ENCODE measurements around the gene CCN2. TPM values are rescaled to one million over a fixed set of nuclear protein-coding genes. Genes with fewer than 3 reads are reported as not detected.

The CCN2 gene
- total and polyA plus RNA-seq, 12 donors: 6.9 to 164 (median 65.8) TPM

- no peaks in the 10 kb centered on the region for H3K4me1 ChIP-seq (replicated peaks in 1 of 2)
- no peak overlapping the region for H3K4me3 ChIP-seq
- intact Hi-C loops (cut with DNase I): no loop called here
- no peaks in the 10 kb centered on the region for H3K9me3 ChIP-seq (replicated peaks in 1 of 3)
- TF ChIP-seq POLR2A (IDR thresholded peaks at IDR 0.05) (no peak), CTCF (IDR thresholded peaks at IDR 0.05) (no peak)
- no peak for DNase-seq
- no peak overlapping the region for H3K27ac ChIP-seq
- no peaks in the 10 kb centered on the region for H3K36me3 ChIP-seq (replicated peaks in 1 of 2)
- H3K27me3 ChIP-seq: no peaks in the 10 kb centered on the region
Observed at GRCh38 chr6:131900231-131900630, 50.9 kb downstream of the CCN2 start.

- Histone ChIP-seq H3K4me3 (no peak overlapping the region), H3K9me3 (replicated peaks in 1 of 3) (no peaks in the 10 kb centered on the region), H3K36me3 (replicated peaks in 1 of 2) (no peaks in the 10 kb centered on the region), H3K27ac (no peak overlapping the region), H3K27me3 (no peaks in the 10 kb centered on the region), H3K4me1 (replicated peaks in 1 of 2) (no peaks in the 10 kb centered on the region)
- TF ChIP-seq CTCF (IDR thresholded peaks at IDR 0.05) (no peak), POLR2A (IDR thresholded peaks at IDR 0.05) (no peak)
- no peak for DNase-seq
- WGBS, 4 donors: 60 to 75% (median 70%) methylated on average over 1 of the region's 1 CpG
- intact Hi-C loops (cut with DNase I): no loop called here
Observed at GRCh38 chr6:131898718-131899117, 52.5 kb downstream of the CCN2 start.

Other genes starting within 250 kb of the CCN2 start
- gene OR2A4, start 250.0 kb downstream of the CCN2 start, total RNA-seq: under 1 TPM in 1 of 9 donors, not detected in 8; 0.06 TPM
- under 1 TPM in 1 of 3 donors, not detected in 2; 0.56 TPM for gene OR2A4, start 250.0 kb downstream of the CCN2 start, polyA plus RNA-seq
- not detected for gene CTAGE9, start 240.4 kb downstream of the CCN2 start, total RNA-seq
- not detected for gene CTAGE9, start 240.4 kb downstream of the CCN2 start, polyA plus RNA-seq
- 10 to 100 TPM in 6 of 9 donors, 1 to 10 TPM in 3; 6.8 to 44.7 (median 18.8) TPM for gene ENPP1, start 143.4 kb downstream of the CCN2 start, total RNA-seq
- 1 to 10 TPM; 2.1 to 4.6 (median 4.5) TPM for gene ENPP1, start 143.4 kb downstream of the CCN2 start, polyA plus RNA-seq

All from adrenal gland (tissue), 12 donors.